HepG2 (cell line): ENCODE results near the gene TTBK1. TPM values are rescaled to one million over a fixed set of nuclear protein-coding genes. Genes with fewer than 3 reads are reported as not detected.

Experiments used
- ATAC-seq: fragments of 200-7000 bp; cut with Tn5 transposase; 3 replicates; pipeline ENCODE4 v1.9.1; 2020; ENCODE audit warnings: mild to moderate bottlenecking, moderate library complexity
- BruUV-seq: library from RNA; stranded (reverse); fragments of 400-500 nt; replicated peaks from 2 replicates; lab custom pipeline; 2021; lab: Mats Ljungman, UMichigan
- CTCF ChIA-PET: fragments of 300-600 bp; formaldehyde crosslinking; extraction: SDS; loops from one replicate; lab custom pipeline; 2021; ENCODE audit warnings: low total read pairs, inconsistent platforms, low intra/inter-chr PET ratio; lab: Yijun Ruan, JAX
- POLR2A ChIA-PET: fragments of 350-600 bp; sonication (Branson Sonifier 250); formaldehyde crosslinking; loops from one replicate; lab custom pipeline; 2020; ENCODE audit warnings: antibody characterized with exemption, inconsistent platforms; lab: Yijun Ruan, JAX
- DNase-seq: peaks from one replicate; pipeline ENCODE4 v3.0.0-alpha.2; 2015; ENCODE audit warnings: low spot score
- FAIRE-seq: peaks from 3 replicates; lab custom pipeline; 2011; peaks lifted over from hg19 to GRCh38; lab: Jason Lieb, UNC
- H2AFZ ChIP-seq: one replicate; pipeline ENCODE4 v1.6.1; 2011; ENCODE audit warnings: low read length, inconsistent platforms
- H3K27ac ChIP-seq: fragments of 300-600 bp; 3 replicates; pipeline ENCODE4 v1.8.0; 2011; ENCODE audit warnings: mixed run types, mild to moderate bottlenecking, mixed read lengths, low read length, inconsistent platforms; ENCODE audit not compliant: insufficient read depth; ENCODE audit errors: extremely low read length
- H3K27me3 ChIP-seq, 2 experiments: fragments of 200-600 bp in 1 of 2; 2 replicates in 1 of 2; 3 replicates in 1 of 2; pipeline versions ENCODE4 v1.6.0 to v1.8.0; 2011; ENCODE audit warnings: low read length in 2 of 2, mild to moderate bottlenecking in 2 of 2, moderate library complexity in 2 of 2, inconsistent platforms in 1 of 2; ENCODE audit not compliant: insufficient read depth in 2 of 2, control insufficient read depth in 1 of 2
- H3K36me3 ChIP-seq, 2 experiments: fragments of 200-600 bp in 1 of 2; replicated peaks in 1 of 2; 2 replicates in 1 of 2; 3 replicates in 1 of 2; pipeline versions ENCODE4 v1.5.1 to v1.8.0; 2011; ENCODE audit warnings: low read length in 2 of 2, inconsistent platforms in 1 of 2; ENCODE audit not compliant: insufficient read depth in 2 of 2, control insufficient read depth in 1 of 2
- H3K4me1 ChIP-seq: 2 replicates; pipeline ENCODE4 v1.5.1; 2012; ENCODE audit warnings: low read length, inconsistent platforms; ENCODE audit not compliant: insufficient read depth
- H3K4me2 ChIP-seq: 2 replicates; pipeline ENCODE4 v1.6.0; 2011; ENCODE audit warnings: low read depth, low read length, inconsistent platforms
- H3K4me3 ChIP-seq, 3 experiments: fragments of 200-600 bp in 1 of 3; sonication (generic), shearing (Covaris generic) in 1 of 3; replicated peaks in 1 of 3; 2 replicates each; pipeline ENCODE4 v1.5.1; 2011 to 2016; ENCODE audit warnings: low read length in 3 of 3, inconsistent platforms in 2 of 3, low read depth in 2 of 3, mild to moderate bottlenecking in 2 of 3, control low read depth in 1 of 3, mixed read lengths in 1 of 3; ENCODE audit not compliant: insufficient read depth in 1 of 3
- H3K79me2 ChIP-seq: one replicate; pipeline ENCODE4 v1.6.1; 2011; ENCODE audit warnings: low read length, inconsistent platforms; ENCODE audit not compliant: insufficient read depth
- H3K9ac ChIP-seq: 2 replicates; pipeline ENCODE4 v1.6.0; 2011; ENCODE audit warnings: mild to moderate bottlenecking, low read depth, low read length, inconsistent platforms; ENCODE audit not compliant: insufficient read depth
- H3K9me3 ChIP-seq: 2 replicates; pipeline ENCODE4 v1.5.1; 2012; ENCODE audit warnings: mild to moderate bottlenecking, low read length
- H4K20me1 ChIP-seq: 2 replicates; pipeline ENCODE4 v1.6.0; 2011; ENCODE audit warnings: inconsistent platforms, mild to moderate bottlenecking, low read length, moderate library complexity; ENCODE audit not compliant: insufficient read depth
- AGO2 ChIP-seq: fragments of 200-400 bp; formaldehyde crosslinking; optimal IDR thresholded peaks from 2 replicates; pipeline ENCODE3; 2017; ENCODE audit warnings: mild to moderate bottlenecking, low read depth, low read length, moderate library complexity
- AKAP8 ChIP-seq: sonication (generic); formaldehyde crosslinking; IDR thresholded peaks from 2 replicates; pipeline ENCODE4 v1.5.1; 2020; ENCODE audit warnings: mild to moderate bottlenecking, missing genetic modification reagents
- CSRNP2 ChIP-seq: sonication (generic); formaldehyde crosslinking; conservative IDR thresholded peaks from 2 replicates; pipeline ENCODE4 v1.8.0; 2022; ENCODE audit warnings: low read depth, missing genetic modification reagents
- HNF4A ChIP-seq: sonication (generic); formaldehyde crosslinking; IDR thresholded peaks from 2 replicates; pipeline ENCODE4 v1.4.0; 2020; ENCODE audit warnings: missing genetic modification reagents
- IKZF4 ChIP-seq: sonication (generic); formaldehyde crosslinking; IDR thresholded peaks from 2 replicates; pipeline ENCODE4 v1.5.1; 2020; ENCODE audit warnings: borderline replicate concordance, mild to moderate bottlenecking, low read depth, missing genetic modification reagents; ENCODE audit errors: not compliant biosample characterization
- KAT2B ChIP-seq: fragments of 150-350 bp; IDR thresholded peaks from 2 replicates; pipeline ENCODE4 v1.6.1; 2014; ENCODE audit warnings: low read depth, low read length, borderline replicate concordance
- PCBP1 ChIP-seq: fragments of 200-400 bp; formaldehyde crosslinking; IDR thresholded peaks from 2 replicates; pipeline ENCODE4 v1.6.1; 2017; ENCODE audit warnings: mild to moderate bottlenecking, low read depth, low read length, borderline replicate concordance
- POLR2G ChIP-seq: fragments of 200-400 bp; formaldehyde crosslinking; IDR thresholded peaks from 2 replicates; pipeline ENCODE4 v1.6.1; 2018; ENCODE audit warnings: mild to moderate bottlenecking, low read depth, low read length, moderate library complexity
- SRSF4 ChIP-seq: fragments of 200-400 bp; formaldehyde crosslinking; IDR thresholded peaks from one replicate; pipeline ENCODE4 v1.6.1; 2018; ENCODE audit warnings: mild to moderate bottlenecking, low read depth, low read length, moderate library complexity; ENCODE audit not compliant: poor library complexity, severe bottlenecking
- ZKSCAN5 ChIP-seq: sonication (generic); formaldehyde crosslinking; IDR thresholded peaks from 2 replicates; pipeline ENCODE4 v1.5.1; 2020; ENCODE audit warnings: mild to moderate bottlenecking, missing genetic modification reagents
- ZNF362 ChIP-seq: sonication (generic); formaldehyde crosslinking; IDR thresholded peaks from 2 replicates; pipeline ENCODE4 v1.4.0; 2020; ENCODE audit warnings: missing genetic modification reagents, mild to moderate bottlenecking, borderline replicate concordance
- ZNF432 ChIP-seq: sonication (generic); formaldehyde crosslinking; IDR thresholded peaks from 2 replicates; pipeline ENCODE4 v1.5.0; 2020; ENCODE audit warnings: missing genetic modification reagents, mild to moderate bottlenecking, borderline replicate concordance
- ZNF605 ChIP-seq: sonication (generic); formaldehyde crosslinking; IDR thresholded peaks from 2 replicates; pipeline ENCODE4 v1.8.0; 2022; ENCODE audit warnings: mild to moderate bottlenecking, missing genetic modification reagents
- WGBS: methylation state at CpG from one replicate; pipeline ENCODE4 v1.1.6; 2017; ENCODE audit warnings: low lambda C conversion rate; 5-methylcytosine and 5-hydroxymethylcytosine counted together
- in situ Hi-C: cut with HindIII; loops from 2 replicates; pipeline ENCODE4 v1.10.0; 2017; ENCODE audit warnings: low pct_unique_long_range_greater_than_20kb; ENCODE audit not compliant: extremely low pct_ligation_motif_present
- intact Hi-C: fragments of 100-400 bp; cut with micrococcal nuclease; formaldehyde crosslinking; loops from one replicate; pipeline ENCODE4 v1.10.0; 2022; ENCODE audit not compliant: unreplicated experiment
- polyA plus RNA-seq, 8 experiments: library from polyadenylated mRNA; depleted of rRNA in 3 of 8; stranded (reverse) in 7 of 8; unstranded in 1 of 8; fragments of >200 nt; fragmentation: Illumina TruSeq in 4 of 8; extraction: Trizol in 4 of 8; gene quantifications; 2 replicates each; pipeline versions ENCODE4 v1.2.1 to v1.2.3, GENCODE V29; 2011 to 2016; ENCODE audit warnings: low read depth in 4 of 8, missing spikeins in 1 of 8, mixed read lengths in 1 of 8; ENCODE audit not compliant: insufficient read depth in 1 of 8
- total RNA-seq, 5 experiments: library from RNA; depleted of rRNA; stranded (reverse); fragments of >200 nt; fragmentation: Illumina TruSeq; extraction: Trizol; gene quantifications; 2 replicates each; pipeline ENCODE4 v1.2.3, GENCODE V29; 2016; ENCODE audit warnings: low read depth in 1 of 5

Gene TTBK1
- total and polyA plus RNA-seq, 2 of the 13 experiments (the other 11 are each of a cell fraction or from before 2014, with no cell fraction given): 0.24 to 0.33 TPM

- TF ChIP-seq ZNF362 (CRISPR knock-in tag): no peak
- TF ChIP-seq ZNF605: no peak
- TF ChIP-seq, all 625 proteins: peak for 0
Measured at GRCh38 chr6:43219814-43220213, 23.5 kb upstream of the TTBK1 start (continued).

GRCh38 chr6:43220439-43220951, 22.8 kb upstream of the TTBK1 start:
- POLR2A ChIA-PET: interaction anchor here (0.6 to 1.3 kb wide), 3 partner anchors 9 to 46 kb away, joined by 3 to 11 read pairs (median 4); partner anchors contain the start of gene DNPH1
- Histone ChIP-seq H3K27me3 (no peaks in the 10 kb centered on the region), H3K9me3 (no peaks in the 10 kb centered on the region), H2AFZ (no peak overlapping the region), H3K27ac (no peak overlapping the region), H3K4me1 (peaks cover 9% of the 10 kb centered on the region; the same call in 1 of the 2 replicates), H3K4me3 (no peak overlapping the region), H4K20me1 (no peaks in the 10 kb centered on the region), H3K9ac (no peak overlapping the region), H3K4me2 (no peak overlapping the region), H3K79me2 (no peaks in the 10 kb centered on the region), H3K36me3 (peaks cover 0 to 4% of the 10 kb centered on the region in 2 experiments; a peak in 1 of 5 replicates)
- no peak for FAIRE-seq
- in situ Hi-C loops (no loop called here), intact Hi-C loops (no loop called here)
- BruUV-seq: no TSS peak
- ATAC-seq: peak; percentile 4; the same call in 2 of the 3 replicates
- CTCF ChIA-PET: no interaction called here
- no peak for DNase-seq
- peak; percentile 85 for TF ChIP-seq AGO2
- TF ChIP-seq ZKSCAN5 (CRISPR knock-in tag): no peak
- no peak for TF ChIP-seq CSRNP2 (CRISPR knock-in tag)
- TF ChIP-seq IKZF4: no peak
- no peak for TF ChIP-seq KAT2B
- TF ChIP-seq PCBP1: no peak
- no peak for TF ChIP-seq ZNF432 (CRISPR knock-in tag)
- 0 out of 2 replicates have a peak, but pooled peaks have one; percentile 6 for TF ChIP-seq POLR2G
- peak; percentile 26; the same call in 1 of the 2 replicates for TF ChIP-seq AKAP8
- no peak for TF ChIP-seq SRSF4
- TF ChIP-seq HNF4A (CRISPR knock-in tag): no peak
- WGBS: 93% methylated on average over 14 of the region's 16 CpGs
